Myocyte (in vitro differentiated cells): Measurements from ENCODE around the gene USP3. TPM values are rescaled to one million over a fixed set of nuclear protein-coding genes. Genes with fewer than 3 reads are reported as not detected.
"Not testable (repeated sequence)": the region's sequence is repeated elsewhere in the genome, so short reads cannot be mapped to it uniquely, and the experiment has no call there.

Source experiments
- DNase-seq: peaks from one replicate; pipeline ENCODE4 v3.0.0-alpha.2; 2012; ENCODE audit warnings: low read depth
- total RNA-seq: library from RNA; depleted of rRNA; stranded (reverse); fragments of >200 nt; gene quantifications from 2 replicates; pipeline ENCODE4 v1.2.3, GENCODE V29; 2014

USP3 gene
- total RNA-seq, 1 donor from 2014 or later: 27.1 TPM

DNA sequence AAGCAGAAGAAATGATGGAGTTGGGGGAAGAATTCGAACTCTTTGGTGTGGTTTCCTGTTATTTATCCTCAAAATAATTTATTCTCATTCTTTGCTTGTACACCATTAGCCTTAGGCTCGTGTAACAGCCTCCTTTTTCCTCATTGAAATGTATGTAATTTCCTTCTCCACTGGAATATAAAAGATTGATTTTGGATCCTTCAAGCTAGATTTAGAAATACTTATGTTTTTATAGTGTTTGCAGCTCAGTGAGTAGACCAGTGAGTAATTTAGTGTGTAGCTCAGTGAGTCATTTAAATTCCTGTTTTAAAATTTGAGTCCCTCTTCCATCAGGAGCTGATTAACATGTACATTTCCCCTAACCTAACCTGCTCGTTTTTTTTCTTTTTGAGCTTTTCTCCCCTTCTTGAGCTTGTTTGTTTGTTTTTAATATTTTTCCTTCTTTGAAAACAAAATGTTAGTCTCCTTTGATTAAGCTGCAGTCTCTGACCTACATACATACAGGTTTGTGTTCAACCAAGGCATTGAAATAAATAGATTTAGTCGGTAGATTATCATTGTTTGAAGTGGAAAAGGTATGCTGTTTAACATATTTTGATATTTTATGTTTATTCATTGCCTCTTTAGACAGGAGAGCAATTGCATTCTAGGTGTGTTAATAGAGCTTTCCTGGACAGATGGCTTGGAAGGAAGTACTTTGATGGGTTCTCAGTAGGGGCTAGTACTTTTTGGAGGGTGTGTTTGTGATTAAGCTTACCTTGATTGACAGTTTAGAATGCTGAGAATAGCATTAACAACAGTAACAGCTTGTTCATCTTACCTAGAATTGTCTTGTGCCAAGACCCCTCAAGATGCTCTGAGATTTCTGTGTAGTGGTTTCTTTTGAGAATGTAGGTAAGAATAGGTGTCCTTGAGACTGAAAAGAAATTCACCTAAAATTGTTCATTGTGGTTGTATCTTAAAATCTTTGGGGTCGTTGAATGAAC is 5.9 kb downstream of the USP3 start:
- DNase-seq: no peak

DNA sequence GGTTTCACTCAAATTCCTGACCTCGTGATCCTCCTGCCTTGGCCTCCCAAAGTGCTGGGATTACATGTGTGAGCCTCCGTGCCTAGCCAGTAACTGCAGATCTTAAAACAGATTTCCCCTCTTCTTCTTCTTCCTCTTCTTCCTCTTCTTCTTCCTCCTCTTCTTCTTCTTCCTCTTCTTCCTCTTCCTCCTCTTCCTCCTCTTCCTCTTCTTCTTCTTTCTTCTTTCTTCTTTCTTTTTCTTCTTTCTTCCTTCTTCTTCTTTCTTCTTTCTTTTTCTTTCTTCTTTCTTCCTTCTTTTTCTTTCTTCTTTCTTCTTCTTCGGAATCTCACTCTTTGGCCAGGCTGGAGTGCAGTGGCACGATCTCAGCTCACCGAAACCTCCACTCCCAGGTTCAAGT is 7.8 kb downstream of the USP3 start:
- no peak for DNase-seq

DNA sequence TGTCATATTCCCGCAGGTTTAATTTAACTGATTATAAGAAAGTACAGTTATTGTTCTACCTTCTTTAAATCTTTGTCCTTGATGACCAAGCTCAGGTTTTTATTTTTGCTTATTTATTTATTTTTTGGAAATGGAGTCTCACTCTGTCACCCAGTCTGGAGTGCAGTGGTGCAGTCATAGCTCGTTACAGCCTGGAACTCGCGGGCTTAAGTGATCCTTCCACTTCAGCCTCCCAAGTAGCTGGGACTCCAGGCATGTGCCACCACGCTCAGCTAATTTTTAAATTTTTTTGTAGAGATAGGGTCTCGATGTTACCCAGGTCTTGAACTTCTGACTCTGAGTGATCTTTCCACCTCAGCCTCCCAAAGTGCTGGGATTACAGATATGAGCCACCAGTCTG is 8.9 kb downstream of the USP3 start:
- DNase-seq: no peak

DNA sequence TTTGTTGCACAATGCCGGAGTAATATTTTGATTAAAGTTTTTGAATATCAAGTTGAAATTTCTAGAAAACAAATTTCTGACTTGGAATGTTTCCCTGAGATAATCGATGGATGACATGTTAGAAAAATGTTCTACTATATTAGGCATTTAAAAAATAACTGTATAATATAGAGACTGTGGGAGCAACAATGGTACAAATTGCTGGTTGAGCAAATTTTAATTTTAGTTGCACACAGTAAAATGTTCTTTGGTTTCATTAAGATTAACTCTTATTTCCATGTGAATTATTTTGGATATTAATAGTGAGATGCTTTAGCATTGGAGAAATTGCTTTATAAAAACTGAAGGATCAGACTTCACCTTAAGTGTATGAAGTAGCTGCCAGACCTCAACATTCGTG is 9.3 kb downstream of the USP3 start:
- DNase-seq: no peak

DNA sequence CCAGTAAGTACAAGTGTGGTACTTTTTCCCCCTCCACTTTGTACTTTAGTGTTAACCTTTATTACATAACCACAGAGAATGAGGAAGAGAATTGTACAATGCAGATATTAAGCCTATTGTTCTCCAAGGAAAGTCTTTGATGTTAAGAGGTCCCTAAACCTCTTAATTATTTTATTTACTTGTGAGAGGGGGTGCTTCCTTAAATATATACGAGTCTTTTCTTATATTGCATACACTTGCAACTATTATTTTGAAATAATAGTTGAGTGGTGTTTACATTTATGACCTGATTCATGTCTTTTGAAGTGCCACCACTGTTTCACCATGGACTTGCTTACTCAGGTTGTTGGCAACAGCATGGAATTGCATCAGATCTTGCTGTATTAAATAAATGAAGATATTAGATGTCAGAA is 10.1 kb downstream of the USP3 start:
- no peak for DNase-seq

DNA sequence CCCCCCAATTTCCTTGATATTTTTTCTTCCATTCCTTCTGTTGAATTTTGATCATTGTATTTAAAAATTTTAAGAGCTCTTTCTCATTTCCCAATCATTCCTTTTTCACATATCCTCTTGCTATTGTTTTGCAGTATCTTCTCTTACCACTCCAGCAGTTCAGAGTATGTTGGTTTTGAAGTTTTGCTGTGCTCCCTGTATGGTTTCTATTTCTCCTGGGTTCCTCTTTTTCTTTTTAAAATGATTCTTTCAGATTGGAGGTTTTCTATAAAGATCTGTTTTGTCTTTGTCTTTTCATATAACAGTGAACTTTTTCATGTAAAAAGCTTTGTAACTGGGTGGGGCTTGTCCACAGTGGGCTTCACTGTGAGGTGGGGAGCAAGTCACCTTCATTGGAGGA is 12.8 kb downstream of the USP3 start:
- DNase-seq: no peak

DNA sequence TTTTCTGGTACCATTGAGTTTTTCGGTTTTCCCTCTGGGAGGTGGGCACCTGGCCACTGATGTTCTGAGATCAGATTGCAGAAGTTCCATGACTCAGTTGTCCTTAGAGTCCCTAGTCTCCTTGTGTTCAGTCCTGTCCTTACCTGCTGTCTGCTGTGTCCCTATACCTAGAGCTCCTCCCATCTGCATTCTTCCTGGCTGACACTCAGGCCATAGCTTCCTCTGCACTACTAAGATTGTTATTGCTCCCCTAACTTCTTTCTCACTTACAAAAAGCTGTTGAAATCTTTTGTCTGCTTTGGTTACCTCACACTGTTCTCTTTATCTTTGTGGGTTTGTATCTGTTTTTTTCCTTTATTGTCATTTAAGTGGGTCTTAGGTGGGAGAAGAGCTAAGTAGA is 13.2 kb downstream of the USP3 start:
- DNase-seq: no peak

DNA sequence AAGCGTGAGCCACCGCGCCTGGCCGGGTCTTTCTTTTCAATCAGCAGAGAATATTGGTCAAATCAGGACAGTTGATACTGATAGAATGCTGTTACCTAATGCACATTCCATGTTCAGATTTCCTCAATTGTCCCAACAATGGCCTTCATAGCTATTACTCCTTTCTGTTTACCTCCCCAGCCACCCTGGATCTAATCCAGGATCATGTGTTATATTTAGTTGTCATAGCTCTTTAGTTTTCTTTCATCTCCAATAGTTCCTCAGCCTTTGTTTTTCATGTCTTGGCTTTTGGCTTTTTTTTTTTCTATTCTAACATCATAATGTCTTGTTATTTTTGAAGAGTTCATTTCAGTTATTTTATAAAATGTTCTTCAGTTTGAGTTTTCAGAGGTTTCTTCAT is 14.6 kb downstream of the USP3 start:
- DNase-seq: no peak

DNA sequence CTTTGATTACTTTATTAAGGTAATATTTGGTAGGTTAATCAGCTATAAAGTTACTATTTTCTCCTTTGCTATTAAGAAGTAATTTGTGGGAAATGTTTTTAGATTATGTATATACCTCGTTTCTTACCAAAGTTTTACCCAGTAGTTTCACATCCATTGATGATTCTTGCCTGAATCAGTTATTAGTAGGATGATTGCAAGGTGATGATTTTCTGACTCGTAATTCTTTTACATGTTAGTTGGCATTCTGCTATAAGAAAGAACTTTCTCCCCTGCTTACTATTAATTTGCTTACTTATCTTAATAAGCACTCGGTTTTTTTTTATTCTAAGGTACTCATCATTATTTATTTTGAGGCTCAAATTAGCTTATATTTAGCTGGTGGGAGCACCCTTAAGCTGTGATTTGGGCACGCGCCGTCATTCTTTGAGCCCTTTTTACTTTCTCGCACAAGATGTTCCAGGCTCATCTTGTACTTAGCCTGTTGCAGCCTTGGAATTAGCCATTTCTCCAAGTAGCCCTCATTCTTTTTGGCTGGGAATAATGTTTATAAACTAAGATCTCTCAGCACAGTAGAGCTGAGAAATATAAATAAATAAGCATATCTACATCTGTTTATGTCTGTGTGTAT is 15.3 kb downstream of the USP3 start:
- no peak for DNase-seq

DNA sequence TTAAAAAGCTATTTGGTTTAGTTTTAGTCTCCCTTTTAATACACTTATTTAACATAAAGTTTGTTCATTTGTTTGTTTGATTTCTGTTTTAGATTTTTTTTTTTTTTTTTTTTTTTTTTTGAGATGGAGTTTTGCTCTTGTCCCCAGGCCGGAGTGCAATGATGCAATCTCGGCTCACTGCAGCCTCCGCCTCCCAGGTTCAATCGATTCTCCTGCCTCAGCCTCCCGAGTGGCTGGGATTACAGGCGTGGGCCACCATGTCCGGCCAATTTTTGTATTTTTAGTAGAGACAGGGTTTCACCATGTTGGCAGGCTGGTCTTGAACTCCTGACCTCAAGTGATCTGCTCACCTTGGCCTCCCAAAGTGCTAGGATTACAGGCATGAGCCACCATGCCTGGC is 16.1 kb downstream of the USP3 start:
- not testable (repeated sequence) for DNase-seq

DNA sequence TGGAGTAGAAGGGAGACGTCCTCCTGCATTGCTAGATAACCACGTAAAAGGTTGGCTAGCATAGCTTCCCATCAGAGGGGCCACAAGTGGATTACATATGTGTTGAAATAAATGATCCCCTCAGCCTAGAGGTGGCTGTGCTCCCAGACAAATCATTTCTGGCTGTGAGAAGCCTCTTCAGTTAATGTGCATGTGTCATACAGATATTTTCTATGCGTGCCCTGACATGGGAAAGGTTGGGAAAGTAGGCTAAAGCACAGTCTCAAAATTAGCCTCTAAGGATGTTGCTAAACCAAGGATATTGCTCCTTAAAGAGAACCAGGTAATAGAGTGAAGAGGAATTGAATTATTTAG is 17.8 kb downstream of the USP3 start:
- DNase-seq: no peak

DNA sequence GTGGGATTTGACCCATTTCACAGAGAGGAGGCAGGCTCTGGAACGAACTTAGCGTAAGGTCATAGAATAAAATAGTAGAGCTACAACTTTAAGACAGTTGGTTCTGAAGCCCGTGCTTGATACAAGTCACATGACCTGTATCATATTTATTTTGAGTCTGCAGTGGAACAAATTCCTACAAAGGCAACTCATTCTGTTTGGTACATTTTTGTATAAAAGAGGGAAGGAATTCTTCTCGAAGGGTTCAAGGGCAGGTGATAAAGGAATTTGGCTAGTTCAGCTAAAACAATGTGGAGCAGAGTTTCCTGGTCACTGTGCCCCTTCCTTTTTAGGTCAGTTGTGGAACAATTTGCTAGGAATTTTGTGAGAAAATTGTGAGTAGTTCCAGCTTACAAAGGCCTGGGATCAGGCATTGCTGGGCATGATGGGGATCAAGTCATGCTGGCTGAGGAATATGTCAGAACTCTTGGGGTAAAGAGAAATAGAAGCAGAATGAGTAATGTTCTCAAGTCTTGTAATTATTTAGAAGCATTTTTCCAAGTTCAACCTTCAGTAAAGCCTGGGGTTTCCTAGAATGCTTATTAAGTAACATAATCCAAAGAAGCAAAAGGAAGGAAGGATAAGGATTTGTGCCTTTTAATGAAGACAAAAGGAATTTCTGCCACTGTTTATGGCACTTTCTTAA is 19.1 kb downstream of the USP3 start:
- no peak for DNase-seq

DNA sequence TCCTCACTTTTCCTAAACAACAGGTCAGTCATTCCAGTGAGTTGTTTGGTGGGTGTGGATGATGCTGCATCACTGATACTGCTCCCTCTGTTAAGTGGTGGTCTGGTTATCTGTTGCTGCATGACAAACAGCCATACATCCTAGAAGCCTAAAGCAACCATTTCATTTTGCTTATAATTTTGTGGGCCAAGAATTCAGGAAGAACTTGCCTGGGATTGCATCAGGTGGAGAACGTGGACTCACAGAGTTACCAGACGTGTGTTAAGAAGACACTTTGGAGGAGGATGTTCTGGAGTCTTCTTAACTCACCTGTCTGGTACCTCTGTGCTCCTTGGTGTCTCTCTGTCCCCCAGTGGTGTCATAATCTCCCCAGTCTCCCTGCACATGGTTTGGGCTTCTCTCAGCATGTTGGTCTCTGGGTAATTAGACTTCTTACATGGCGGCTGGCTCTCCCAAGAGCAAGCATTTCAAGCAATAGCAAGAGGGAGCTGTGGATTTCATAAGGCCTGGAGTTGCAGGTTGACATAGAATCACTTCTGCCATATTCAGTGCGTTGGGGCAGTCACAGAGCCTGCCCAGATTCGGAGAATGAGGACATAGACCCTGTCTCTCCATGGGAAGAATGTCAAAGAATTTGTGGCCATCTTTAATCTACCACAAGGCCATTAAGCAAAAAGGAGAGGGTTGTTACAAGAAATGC is 20.1 kb downstream of the USP3 start:
- no peak for DNase-seq

DNA sequence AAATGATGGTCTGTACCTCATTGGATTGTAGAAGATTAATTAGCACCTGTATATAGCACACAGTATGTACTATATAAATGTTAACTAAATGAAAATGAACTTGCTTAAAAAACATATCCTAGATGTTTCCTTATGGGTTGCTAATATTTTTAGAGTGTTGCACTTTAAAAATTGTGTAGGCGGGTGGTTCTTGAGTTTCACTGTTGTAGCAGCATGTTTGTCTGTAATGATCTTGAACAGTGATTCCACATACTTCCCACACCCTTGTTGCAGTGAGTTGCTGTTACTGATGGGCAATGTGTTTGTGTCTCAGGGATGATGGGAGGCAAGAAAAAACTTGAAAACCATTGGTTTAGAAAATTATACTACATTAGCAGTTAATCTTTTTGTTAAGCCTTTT is 22.0 kb downstream of the USP3 start:
- DNase-seq: no peak

DNA sequence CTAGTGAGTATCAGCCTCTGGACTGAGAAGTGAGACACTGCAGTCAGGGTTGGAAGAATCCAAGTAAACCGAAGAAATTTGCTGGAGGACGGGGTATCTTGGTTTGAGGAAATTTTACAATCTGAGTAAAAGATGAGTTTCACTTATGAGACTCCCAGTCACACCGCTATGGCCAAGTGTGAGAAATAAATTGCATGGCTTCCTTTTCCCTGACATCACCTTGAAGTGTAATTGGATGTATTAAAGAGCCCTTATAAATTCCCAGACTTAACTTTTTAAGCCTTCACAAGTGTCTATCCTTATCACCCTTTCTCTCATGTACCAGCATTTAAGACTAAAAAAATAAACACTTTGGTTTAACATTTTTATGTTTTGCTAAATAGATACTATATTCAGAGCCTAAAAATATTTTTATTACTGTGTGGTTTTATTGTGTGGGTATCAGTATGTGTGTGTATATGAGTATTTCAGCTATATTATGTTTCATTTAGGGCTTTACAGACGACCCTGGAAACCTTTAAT is 23.8 kb downstream of the USP3 start:
- no peak for DNase-seq

DNA sequence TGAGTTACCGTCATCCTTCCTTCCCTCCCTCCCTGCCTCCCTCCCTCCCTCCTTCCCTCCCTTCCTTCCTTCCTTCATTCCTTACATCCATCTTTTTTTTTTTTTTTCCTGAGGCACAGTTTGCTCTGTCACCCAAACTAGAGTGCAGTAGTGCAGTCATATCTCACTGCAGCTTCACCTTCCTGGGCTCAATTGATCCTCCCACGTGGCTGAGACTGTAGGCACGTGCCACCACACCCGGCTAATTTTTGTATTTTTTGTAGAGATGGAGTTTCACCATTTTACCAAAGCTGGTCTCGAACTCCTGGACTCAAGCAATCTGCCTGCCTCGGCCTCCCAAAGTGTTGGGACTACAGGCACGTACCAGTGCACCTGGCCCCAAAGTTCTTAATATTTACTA is 25.8 kb downstream of the USP3 start:
- DNase-seq: no peak

DNA sequence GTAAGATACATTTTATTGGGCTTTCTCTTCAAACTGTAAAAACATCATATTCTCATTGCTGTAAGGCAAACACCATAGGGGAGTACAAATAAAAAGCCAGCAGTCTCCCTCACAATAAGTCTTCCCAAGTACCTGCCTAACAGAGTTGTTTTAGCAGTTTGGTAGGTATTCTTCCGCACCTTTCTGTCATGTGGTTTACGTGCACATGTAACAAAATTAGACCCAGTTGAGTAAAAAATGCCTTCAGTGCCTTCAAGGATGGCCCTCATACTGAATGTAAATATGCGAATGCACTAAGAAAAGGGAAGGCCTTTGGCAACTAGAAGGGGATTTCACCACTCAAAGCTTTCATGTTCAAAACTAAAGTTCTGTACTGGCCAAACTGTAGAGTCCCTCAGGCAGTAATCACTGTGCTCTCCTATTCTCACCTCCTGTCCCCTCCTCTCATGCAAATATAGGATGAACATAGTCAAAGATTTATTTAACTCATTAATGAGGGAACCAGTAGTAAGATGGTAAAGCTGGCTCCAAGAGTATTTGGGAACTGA is 26.4 kb downstream of the USP3 start:
- no peak for DNase-seq

DNA sequence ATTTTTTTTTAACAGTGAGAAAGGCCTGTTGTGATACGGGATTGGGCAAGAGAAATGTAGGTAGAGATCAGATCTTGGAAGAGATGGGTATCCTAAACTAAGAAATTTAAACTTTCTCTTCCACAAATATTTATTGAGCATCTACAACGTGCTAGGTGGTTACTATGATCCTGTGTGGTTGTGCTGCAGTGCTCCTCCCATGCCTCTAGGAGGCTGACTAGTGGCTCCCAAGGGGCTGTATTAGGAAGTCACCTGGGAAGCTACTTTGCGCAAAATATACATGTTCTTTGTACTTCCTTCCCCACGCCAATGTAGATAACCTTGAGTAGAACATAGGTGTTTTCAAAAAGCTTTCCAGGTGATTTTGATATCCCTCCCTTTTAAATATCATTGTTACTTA is 27.2 kb downstream of the USP3 start:
- DNase-seq: no peak

DNA sequence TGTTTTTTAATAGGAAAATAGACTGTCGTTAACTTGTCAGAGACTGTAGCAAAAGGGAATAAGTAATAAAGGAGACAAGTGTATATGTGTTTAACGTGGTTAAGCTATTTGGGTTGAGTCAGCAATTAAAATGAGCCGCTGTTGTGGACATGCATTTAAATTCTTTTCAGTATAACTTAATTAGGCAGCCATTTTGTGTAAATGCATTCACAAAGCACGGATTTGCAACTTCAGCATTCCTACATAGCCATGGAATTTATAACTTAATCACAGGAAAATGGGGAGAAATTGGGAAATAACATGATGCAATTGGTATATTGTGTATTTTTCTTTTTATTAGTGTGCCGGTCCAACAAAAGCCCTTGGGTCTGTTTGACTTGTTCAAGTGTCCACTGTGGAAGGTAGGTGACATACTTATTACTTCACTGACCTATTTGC is 27.9 kb downstream of the USP3 start:
- no peak for DNase-seq

DNA sequence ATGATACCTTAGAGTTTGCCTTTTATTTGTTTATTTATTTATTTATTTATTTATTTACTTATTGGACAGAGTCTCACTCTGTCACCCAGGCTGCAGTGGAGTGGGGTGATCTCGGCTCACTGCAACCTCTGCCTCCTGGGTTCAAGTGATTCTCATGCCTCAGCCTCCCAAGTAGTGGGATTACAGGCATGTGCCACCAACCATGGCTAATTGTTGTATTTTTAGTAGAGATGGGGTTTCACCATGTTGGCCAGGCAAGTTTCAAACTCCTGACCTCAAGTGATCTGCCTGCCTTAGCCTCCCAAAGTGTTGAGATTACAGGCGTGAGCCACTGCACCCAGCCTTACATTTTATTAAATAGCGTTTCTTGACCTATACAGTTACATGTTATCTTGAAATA is 30.5 kb downstream of the USP3 start:
- DNase-seq: not testable (repeated sequence)

DNA sequence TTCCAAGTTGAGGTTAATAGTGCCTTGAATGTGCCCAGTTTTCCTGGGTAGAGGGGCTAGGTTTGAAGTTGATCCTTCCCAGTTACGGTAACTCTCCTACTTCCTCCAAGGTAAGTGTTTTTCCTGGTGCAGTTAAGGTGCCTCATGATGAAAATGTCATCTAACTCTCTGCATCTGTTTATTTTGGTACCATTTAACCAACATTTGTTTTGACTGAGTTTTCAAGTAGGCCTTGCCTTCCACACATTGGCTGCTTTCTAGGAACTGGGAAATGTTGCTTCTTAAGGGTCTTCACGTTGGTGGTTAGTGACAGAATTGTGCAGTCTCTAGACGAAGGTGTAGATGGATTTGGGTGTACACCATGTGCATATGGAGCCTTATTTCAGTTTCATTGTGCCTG is 31.3 kb downstream of the USP3 start:
- no peak for DNase-seq
